ENCODE data around the gene ABCB11. TPM values are rescaled to one million over a fixed set of nuclear protein-coding genes. Genes with fewer than 3 reads are reported as not detected.

Gene ABCB11
- 0.38 TPM for total RNA-seq

DNA sequence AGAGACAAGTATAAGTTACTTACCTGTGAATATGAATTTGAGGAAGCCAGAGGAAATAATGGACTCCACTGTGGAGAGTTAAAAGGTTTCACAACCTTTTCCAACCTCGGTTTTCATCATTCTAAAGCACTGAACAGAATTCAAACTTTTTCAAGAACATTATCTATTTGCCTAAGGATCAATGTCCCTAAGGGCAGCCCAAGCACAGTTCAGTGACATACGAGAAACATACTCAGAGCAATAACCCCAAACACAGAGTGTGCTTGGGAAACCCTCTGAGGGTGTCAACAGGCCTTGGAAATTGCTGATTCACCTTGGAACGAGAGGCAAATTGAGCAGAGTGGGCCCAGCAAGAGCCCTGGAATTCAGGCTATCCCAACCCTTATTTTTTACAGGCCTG lies at the start of gene ABCB11:
Gene ABCB11, minus strand, starts transcription at position 123 of the 400 bp plus-strand sequence. CDS start 13,199 bp downstream, outside the sequence.

GRCh38 chr2:169069341-169069740 lies 38.2 kb upstream of the ABCB11 start, which contains the start of gene DHRS9:
Gene DHRS9, plus strand, starts transcription at chr2:169069563. Its CDS starts 12,019 bp downstream, at chr2:169081582.

DNA sequence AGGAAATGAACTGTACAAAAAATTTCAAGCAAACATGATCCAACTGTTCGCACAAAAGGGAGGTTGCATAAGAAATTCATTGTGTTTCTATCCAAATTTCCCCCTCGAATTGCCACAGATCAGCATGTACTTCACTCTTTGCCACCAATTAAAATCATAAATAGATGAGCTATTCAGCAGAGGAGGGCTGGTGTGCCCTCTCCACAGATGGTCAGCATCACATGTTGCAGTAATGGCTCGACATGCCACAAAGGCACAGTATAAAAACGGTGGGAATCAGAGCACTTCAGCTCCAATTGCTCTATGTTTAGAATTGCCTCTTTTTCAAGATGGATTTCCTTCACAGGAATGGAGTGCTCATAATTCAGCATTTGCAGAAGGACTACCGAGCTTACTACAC lies 130.1 kb downstream of the ABCB11 start, which contains the start of gene G6PC2:
Gene G6PC2, plus strand, starts transcription at position 289 of the 400 bp plus-strand sequence. Its CDS starts 41 bp downstream, at position 330.

GRCh38 chr2:168890006-168890782 lies 140.9 kb downstream of the ABCB11 start, which contains the start of gene SPC25:
Gene SPC25, minus strand, starts transcription at chr2:168890430. Its CDS starts 911 bp downstream, at chr2:168889519.

Other genes starting within 250 kb of the ABCB11 start
- 8.8 TPM for gene NOSTRIN, start 228.7 kb downstream of the ABCB11 start, total RNA-seq
- gene SPC25, start 140.9 kb downstream of the ABCB11 start, total RNA-seq = 13.1 TPM
- 4.2 TPM for gene G6PC2, start 130.0 kb downstream of the ABCB11 start, total RNA-seq
- 2.3 TPM for gene DHRS9, start 38.2 kb upstream of the ABCB11 start, total RNA-seq